Suppressor macrophage (primary cell): ENCODE data around the gene FSIP1.
A peak's percentile ranks its signal among the peaks of the same experiment; 100 is the strongest.

ENCODE experiments used
- DNase-seq, 4 experiments: peaks; one replicate each; pipeline ENCODE4 v3.0.0-alpha.2; 2020 to 2022

FSIP1 gene

DNA sequence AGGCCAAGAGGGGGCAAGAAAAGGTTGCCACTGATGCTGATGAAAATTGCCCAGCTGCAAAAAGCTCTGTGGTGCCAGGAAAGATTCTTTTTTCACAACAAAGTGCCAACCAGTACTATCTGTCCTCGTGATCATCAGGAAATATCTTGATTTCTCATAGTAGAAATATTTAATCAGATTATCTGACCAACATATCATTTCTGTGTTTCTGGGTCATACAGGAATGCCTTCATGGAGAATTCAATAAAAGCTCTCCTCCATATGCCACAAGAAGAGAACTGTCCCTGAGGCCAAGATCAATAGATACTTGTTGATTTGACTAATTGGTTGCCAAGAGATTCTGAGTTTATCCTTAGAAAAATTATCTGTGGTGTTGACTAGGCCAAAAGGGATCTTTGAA lies 63.5 kb downstream of the FSIP1 start:
- no peak for DNase-seq

DNA sequence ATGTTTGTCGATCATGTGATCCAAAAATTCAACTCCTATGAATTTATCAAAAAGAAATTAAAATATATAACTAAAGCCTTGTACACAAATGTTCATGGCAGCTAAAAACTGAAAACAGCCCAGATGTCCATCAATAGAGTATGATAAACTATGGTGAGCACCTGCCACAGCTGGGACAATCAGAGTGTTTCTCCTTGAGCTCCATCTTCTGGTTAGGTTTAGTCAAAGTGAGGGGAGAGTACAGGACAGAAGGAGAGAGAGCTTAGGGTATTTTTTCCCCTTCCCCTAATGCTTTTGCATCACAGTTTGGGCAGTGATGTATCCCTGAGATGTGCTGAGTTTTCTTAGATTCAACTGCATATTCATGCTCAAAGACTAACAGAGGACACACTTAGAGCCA lies 65.5 kb downstream of the FSIP1 start:
- DNase-seq, result no peak

DNA sequence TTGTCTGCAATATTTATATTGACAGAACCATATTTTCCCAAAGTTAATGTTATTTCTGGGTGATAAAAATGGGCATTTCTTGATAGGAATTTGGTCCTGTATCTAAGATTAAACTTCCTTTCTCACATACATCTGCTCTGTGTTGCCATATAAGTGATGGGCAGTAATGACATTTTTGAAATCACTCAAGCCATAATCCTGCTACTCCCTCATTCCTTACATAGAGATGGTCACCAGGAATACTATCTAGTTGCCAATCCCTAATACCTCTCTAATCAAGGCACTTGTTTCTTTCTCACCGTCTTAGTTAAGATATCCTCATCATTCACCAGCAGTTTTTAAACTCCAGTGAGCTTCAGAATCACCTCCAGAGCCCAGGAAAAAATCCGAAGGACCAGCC lies 68.4 kb downstream of the FSIP1 start:
- no peak for DNase-seq

DNA sequence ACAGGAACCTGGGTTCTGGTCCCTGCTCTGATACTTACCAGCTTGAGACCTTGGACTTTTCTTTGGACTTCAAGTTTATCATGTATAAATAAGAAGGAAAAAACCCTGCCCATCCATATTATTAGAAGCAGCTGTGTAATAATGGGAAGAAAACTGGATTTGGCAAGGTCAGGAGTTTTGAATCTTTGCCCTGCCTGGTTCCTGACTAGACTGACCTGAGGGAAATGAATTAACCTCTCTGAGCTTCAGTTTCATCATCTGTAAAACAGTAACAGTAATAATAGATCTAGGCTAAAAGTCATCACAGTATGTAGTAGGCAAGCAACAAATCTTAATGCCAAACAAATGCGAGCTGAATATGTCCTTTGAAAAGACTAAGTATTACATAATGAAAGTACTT lies 68.8 kb downstream of the FSIP1 start:
- peak in 1 of 4 experiments; percentile 6 for DNase-seq

DNA sequence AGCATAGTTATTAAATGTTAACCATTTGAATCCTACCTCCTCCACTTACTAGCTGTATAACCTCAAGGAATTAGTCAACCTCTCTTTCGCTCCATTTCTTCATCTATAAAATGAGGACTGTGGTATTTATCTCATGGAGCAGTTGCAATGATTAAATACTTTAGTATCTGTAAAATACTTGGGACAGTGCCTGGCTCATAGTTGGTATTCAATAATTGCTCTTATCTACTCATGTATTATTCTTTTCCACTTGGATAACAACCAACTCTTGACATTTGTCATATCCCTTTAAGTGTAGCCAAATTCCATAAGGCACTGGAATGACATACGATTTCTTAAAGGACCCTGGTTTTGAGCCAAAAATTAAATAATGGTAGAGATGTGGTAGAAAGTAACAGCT lies 72.0 kb downstream of the FSIP1 start:
- no peak for DNase-seq

DNA sequence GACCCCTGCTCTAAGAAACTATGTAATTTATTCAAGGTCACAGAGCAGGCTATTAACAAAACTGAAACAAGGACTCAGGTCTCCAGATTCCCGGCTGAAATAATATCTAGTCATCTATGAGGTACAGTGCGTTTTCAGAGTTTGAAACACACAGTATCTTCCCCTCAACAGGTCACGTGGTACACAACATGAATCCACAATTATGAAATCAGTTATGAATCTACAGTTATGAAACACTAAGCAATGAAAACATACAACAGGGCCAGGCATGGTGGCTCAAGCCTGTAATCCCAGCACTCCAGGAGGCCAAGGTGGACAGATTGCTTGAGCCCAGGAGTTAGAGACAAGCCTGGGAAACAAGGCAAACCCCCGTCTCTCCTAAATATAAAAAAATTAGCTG lies 72.7 kb downstream of the FSIP1 start:
- no peak for DNase-seq

DNA sequence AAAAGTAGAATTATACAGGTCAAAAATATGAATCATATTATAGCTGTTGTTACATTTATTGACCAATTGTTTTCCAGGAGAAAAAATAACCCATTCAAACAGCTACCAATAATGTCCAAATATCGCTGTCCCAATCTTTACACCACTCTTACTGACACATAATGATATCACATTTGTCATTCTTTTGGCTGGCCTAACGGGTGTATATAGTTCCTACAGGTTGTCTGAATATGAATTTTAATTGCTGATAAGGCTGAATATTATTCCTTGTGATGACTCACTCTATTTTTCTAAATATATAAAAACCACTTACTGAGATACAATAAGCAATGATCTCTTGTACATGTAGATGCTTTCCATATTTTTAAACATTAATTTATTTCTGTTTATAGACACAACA lies 76.4 kb downstream of the FSIP1 start:
- no peak for DNase-seq

DNA sequence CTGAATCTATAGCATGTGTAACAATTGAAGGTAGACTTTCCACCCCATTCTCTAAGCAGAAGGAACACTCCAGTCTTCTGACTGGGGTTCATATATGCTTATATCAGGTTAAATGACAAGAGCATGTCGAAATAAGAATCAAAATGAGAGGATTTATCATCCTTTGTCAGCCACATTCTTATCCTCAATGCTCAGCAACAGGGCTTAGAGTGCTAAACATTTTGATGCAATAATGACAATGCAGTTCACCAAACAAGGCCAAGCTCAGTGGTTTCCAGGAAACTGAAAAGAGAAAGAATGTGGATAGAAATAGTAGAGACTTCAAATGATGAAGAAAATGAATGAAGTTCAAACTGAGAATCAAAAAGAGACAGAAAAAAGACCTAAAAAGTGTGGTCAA lies 78.0 kb downstream of the FSIP1 start:
- DNase-seq, result no peak

DNA sequence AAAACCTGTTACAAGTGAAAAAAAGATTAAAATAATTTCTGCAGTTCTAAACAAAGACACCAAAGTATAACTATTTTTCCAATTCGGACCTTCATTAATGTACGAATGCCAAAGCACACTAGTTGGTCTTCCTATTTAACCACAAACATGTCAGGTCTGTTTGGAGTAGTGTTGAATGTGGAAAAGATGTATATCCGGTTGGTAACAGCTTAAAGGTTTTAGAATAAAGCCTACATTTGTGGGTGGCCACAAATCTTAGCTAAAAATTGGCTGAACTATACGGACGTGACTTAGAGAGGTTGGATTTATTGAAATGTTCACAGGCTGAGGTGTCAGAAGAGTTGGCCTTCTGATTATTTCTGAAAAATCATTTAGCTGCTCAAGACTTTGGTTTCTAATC lies 78.4 kb downstream of the FSIP1 start:
- DNase-seq, result no peak

DNA sequence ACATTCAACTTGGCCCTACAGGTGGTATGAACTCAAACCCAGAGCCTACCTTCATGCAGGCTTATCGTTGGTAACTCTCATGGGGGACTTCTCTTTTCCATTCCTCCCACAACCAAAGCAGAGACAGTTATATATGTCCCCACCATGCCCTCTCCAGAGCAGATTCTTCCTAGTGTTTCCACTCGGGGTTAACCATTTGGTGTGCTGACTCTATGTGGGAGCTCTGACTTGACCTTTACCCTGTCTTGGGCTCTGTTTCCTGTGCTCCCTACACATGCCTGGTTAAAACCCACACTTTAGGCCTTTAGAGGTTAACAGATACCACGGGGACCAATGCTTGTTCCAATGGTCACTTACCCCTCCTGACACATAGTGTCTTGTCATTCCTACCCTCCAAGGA lies 80.7 kb downstream of the FSIP1 start:
- DNase-seq, result no peak

DNA sequence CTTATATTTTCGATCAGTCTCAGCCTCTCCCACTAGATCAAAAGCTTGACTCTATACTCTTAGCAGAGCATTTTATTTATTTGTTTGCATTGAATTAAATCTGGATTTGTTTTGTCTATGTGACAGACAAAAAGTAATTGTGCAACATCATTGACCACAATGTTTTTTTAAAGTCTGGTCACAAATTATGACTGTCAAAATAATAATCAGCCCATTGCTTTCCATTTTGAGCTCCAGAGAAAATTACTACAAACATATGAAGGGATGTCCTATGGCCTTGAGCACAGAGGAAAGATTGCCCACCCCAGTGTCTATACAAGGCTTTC lies 82.3 kb downstream of the FSIP1 start:
- no peak for DNase-seq

DNA sequence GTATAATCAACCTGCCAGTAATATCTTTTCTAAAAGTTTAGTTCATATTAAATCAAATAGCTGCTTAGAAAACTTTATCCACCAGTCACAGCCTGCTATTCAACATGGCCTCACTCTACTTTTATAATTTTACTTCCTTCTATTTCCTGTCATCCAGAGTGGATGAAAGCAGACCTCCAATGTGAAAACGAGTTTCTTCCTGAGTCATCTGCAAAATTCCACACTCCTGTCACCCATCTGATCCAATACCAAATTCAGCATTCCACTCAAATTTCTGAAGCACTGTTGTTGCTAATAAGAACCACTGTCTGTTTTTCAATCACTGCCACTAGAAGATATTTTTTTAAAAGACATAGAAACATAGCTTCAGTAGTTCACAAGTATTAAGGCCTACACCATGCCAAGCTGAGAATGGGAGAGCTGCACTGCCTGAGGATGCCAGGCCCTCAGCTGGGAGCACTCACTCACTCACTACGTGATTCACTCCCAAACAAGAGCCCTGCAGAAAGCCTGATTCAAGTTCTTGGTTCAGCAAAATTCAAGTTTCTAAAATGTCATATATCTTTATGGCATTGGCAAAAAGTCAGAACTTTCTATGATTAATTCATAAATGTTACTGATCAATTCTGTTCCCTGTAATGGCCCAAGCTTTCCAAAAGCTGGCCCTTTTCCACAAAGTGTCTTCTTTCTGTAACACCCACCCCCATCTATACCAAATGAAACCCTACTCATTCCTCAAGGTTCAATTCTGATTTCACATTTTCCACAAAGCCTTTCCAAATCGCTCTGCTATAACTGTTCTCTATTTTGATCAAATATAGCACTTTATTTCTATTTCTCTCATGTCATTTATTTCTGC lies 82.9 kb downstream of the FSIP1 start:
- DNase-seq, result no peak

DNA sequence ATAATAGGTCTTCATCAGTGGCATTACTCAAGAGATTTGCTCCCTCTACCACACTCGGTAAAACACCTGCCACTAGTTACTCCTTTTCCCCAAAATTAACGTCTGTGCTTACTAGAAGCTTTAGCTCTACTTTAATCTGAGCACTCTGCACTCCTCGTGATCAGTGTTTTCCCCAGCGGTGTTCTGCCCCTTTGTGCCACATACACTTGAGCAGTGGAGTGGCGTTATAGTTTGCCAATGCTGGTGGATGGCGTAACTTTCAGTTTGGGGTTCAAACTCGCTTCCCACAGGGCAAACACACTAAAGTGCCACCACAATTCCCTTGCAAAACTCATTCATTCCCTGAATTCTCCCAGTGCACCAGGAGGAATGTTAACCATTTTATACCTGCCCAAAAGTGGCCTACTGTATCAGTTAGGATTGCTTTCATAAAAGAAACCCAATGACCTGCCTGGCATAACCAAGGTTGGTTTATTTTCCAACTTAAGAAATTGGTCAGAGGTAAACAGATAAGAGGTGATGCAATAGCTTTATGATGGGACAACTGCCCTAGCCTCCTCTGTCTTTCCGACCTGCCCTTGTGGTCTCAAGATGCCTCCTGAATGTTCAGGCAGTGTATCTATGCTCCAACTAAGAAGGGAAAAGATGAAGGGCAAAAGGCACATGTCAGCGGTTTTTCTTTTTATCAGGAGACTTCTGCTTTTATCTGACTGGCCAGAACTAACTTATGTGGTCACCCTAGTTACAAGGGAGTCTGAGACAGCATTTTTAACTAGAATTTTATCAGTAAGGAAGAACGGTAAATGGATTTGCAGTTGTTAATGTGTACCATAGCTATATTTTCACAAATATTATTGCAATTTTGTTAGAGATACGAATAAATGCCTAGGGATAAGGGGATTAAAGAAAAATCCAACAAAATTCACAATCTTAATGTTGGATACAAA lies 83.9 kb downstream of the FSIP1 start:
- peak in 1 of 4 experiments; percentile 23 for DNase-seq

DNA sequence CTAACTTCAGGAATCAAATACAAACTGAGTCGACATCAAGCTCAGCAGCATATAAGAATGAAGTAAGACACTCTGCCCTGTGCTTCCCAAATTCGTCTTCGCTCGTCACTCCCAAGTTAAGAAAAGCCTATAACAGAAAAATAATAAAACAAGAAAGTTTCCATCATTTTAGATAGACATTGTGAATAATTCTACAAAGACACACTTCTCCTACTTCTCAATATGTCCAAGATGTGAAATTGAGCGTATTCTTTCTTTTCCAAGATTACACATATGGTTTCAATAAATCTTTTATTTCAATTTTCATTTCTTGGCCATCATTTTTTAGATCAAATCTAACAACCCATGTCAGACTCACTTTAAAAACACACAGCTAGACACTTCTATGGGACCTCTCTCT lies 85.1 kb downstream of the FSIP1 start:
- DNase-seq, result no peak

DNA sequence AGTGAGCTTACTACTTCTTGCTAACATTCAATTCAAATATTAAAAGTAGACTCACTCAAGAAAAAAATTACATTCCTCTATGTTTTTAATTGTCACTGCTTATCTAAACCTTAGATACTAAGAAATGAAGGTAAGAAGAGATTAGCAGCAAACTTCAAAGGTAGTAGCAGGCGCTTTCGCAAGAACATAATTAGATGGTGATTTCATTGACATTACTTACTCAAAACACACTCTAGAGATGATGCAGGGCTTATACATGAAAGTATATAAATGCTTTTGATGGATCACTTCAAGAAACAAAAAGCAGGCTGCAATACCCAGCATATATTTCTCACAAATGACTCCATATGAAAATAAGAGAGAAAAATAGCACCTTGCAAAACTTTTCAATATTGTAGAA lies 86.8 kb downstream of the FSIP1 start:
- DNase-seq, result no peak

DNA sequence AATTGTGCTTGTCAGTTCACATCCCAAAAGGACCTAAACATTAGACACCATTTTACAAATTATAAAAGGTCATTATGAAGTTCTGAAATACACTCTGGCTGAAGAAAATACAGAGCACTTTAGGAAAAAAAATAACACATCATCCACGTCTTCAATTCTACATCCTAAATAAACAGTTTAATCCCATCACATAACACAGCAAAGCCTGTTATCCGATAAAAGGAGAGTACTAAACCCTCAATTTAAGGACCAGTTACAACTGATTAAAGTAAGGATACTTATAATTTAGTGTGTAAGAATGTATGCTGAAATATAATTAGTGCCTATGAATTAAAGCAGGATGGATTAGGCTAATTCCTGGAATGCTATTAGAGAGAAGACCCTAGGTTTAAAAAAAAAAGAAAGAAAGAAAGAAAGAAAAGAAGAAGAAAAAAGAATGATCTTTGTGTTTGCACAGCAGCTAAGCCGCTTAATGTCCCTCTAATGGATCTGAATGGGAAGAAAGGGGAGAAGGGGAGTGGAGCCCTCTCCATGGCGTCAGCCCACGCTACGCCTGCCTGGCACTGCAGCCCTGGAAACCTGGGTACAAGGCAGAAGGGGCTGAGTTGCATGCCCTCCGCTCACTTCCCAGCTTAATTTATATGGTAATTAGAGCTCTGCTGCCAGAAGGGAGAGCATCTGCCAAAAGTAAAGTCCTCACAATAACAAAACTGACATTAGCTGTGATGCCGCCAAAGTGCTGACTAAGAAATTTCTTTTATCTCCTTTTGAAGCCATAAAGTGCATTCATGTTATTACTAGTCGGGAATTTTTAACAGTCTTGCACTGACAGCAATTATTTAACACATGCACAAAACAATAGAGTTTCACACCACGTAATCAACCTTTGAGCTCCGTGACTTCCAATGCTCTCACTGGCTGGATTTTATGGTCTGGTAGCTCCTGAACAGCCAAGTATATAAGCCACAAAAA lies 90.0 kb downstream of the FSIP1 start:
- no peak for DNase-seq

DNA sequence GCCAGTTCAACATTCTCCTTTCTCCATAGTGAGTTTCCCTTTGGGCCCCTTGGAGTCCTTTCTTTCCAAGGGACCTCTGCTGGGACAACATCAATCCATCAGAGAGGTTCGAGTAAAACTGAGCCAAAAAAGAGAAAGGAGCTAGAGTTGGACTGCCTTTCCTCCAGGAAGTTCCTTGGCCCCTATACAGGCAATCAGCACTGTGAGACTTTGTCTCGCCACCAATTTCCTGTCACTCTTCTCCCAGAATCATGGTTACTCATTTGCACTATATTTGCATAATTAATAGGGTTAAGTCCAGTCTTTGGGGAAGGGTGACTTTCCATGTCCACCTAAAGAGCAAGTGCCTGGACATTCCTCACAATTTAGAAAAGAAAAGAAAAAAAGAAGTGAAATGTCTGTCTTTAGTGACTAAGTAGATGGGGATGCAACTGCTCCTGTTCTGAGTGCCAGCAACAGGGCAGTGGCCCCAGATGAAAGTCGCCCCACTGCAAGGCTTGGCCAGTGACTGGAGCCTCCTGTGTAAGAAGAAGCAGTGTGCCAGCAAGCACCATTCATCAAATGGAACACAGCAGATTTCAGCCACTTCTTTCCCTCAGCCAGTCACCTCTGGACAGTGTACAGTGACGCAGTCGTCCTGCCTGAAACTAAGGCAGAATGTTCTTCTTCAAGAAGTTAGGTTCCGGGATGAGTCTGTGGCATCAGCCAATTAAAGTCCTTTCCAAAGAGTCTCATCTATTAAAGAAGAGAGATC lies 91.6 kb downstream of the FSIP1 start:
- DNase-seq, result no peak

DNA sequence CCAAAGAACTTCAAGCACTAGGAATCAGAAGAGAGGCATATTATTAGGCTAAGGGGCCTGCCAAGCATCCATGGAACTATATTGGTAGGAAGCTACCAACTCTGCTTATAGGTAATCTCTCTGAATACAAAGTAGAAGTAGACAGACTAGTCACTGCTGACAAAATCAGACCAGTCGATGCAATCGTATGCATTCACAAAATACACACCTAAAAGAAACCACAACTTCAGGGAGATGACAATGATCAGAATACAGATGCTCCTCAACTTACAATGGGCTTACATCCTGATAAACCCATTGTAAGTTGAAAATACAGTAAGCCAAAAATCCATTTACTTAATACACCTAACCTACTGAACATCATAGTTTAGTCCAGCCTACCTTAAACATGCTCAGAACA lies 94.7 kb downstream of the FSIP1 start:
- DNase-seq, result no peak

DNA sequence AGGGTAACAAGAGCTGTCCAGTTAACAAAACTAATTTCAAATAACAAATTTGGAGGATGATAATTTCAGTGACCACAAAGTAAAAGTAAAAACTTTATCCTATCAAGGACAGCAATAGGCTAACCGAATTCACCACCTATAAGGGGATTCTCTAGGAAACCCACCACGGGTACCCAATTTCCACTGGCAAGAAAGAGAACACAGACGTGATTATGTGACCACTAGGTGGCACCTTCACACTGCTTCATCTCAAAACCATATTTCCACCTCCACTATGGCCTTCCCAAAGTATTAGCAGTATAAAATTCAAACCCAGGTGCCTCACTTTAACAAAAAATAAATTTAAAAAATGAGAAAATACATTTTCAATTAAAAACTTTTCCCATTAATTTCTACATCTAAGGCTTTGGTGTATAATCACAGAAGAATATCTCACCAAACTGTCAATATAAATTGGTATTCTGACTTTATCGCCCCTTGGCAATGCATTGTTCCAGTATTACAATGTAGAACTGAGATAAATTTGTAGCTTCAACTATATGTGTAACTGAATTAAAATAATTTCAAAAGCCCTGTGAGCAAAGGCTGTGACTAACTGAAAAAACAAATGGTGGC lies 96.5 kb downstream of the FSIP1 start:
- peak; percentile 43 to 66 (median 56) for DNase-seq

DNA sequence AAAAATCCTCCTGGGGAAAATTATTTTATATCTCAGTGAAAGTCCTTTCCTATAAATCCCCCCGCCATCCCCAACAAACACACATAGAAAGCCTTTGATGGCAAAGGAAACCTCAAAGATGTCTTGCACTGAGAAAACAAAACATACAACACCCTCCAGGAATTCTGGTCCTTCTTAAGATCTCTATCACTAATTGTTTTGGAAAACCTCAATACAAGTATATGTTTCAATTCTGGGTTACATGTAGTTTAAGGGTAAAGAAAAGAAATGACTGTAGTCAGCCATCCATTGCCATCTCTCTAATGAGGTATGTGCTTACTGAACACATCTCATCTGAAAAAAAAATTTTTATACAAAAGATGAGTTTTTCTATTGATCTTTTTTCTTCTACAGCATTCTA lies 97.3 kb downstream of the FSIP1 start:
- DNase-seq, result no peak

DNA sequence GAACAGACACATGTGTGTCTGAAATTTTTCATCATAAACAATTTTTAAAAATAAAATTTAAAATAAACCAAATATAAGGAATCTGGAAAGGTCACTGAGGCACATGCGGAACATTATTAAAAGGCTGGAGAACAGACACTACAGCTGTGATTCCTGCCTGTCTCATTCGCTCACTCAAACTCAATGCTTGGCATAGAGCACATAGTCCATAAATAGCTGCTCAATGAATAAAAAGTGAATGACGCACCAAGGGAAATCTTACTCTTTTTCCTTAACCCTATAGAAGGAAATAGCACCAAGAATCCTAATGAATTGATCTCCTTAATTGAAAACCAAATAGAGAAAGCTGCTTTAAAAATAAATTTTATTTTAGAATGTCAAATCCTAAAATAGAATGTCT lies 98.4 kb downstream of the FSIP1 start:
- DNase-seq, result no peak

DNA sequence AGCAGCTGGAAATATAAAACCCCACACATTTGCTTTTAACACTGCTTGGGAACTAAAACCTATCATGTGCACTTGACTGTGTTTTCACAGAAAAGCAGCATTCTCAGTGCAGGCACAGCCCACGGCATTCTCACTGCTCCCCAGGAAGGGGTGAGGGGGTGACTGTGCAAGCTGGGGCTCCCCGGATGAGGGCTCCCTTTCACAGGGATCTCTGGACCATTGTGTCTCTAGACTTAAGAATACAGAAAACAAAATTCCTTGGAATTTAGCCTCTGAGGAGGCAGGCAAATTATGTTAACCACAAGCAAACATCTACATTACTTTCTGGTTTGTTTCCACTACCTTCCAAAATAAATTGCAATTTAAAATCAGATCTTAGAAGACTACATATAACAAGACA lies 100.3 kb downstream of the FSIP1 start:
- DNase-seq, result no peak
